Measurements from ENCODE around the gene L3HYPDH. TPM values are rescaled to one million over a fixed set of nuclear protein-coding genes. Genes with fewer than 3 reads are reported as not detected.
A peak's percentile ranks its signal among the peaks of the same experiment; 100 is the strongest.

L3HYPDH gene
- total and polyA plus RNA-seq, 2 of the 13 experiments (the other 11 are each of a cell fraction or from before 2014, with no cell fraction given) = 30.5 to 36.6 TPM

DNA sequence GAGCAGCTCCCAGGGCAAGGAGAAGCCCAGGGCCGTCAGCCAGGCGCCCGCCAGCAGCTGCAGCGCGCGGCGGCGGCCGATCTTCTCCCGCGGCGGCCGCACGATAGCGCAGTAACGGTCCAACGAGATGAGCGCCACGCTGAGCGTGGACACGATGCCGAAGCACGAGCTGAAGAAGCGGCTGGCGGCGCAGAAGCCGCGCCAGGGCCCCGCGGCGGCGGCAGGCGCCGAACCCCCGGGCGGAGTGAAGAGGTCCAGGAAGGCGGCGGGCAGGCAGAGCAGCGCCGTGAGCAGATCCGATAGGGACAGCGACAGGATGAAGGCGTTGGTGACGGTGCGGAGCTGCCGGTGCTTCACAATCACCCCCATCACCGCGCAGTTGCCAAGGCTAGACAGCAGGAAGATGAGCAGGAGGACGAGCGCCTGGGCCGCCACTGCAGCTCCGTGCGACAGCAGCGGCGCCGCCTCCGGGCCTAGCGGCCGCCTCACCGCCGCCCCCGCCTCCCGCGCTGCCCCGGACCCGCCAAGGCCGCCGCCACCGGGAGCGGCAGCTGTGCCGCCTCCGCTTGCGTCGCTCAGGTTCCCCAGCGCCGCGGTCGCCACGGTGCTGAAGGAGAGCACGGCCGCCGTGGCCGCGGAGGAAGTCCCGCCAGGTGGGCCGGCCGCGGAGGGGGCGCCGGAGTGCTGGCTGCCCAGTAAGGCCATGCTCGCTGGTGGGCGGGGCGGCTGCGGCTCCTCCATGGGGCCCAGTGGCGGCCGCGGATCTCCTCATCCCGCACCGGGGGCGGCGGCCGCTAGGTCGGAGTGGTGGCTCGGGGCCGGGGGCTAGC, 19.5 kb downstream of the L3HYPDH start (continued):
- TF ChIP-seq, protein P1, sequence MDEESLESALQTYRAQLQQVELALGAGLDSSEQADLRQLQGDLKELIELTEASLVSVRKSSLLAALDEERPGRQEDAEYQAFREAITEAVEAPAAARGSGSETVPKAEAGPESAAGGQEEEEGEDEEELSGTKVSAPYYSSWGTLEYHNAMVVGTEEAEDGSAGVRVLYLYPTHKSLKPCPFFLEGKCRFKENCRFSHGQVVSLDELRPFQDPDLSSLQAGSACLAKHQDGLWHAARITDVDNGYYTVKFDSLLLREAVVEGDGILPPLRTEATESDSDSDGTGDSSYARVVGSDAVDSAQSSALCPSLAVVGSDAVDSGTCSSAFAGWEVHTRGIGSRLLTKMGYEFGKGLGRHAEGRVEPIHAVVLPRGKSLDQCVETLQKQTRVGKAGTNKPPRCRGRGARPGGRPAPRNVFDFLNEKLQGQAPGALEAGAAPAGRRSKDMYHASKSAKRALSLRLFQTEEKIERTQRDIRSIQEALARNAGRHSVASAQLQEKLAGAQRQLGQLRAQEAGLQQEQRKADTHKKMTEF (CRISPR knock-in tag; IDR thresholded peaks at IDR 0.05) = no peak
- no peak for TF ChIP-seq ZNF629 (CRISPR knock-in tag; conservative IDR thresholded peaks at IDR 0.05)
- TF ChIP-seq, protein P2, sequence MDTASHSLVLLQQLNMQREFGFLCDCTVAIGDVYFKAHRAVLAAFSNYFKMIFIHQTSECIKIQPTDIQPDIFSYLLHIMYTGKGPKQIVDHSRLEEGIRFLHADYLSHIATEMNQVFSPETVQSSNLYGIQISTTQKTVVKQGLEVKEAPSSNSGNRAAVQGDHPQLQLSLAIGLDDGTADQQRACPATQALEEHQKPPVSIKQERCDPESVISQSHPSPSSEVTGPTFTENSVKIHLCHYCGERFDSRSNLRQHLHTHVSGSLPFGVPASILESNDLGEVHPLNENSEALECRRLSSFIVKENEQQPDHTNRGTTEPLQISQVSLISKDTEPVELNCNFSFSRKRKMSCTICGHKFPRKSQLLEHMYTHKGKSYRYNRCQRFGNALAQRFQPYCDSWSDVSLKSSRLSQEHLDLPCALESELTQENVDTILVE (CRISPR knock-in tag; IDR thresholded peaks at IDR 0.05) = no peak
- no peak for TF ChIP-seq ZBTB21 (CRISPR knock-in tag; IDR thresholded peaks at IDR 0.05)
- no peak for TF ChIP-seq HIVEP1 (CRISPR knock-in tag; IDR thresholded peaks at IDR 0.05)
- no peak for TF ChIP-seq TEAD2 (CRISPR knock-in tag; IDR thresholded peaks at IDR 0.05)
- no peak for TF ChIP-seq ZNF333 (CRISPR knock-in tag; IDR thresholded peaks at IDR 0.05; ENCODE audit: borderline replicate concordance)
- no peak for TF ChIP-seq DR1 (CRISPR knock-in tag; IDR thresholded peaks at IDR 0.05)
- TF ChIP-seq, protein P3, sequence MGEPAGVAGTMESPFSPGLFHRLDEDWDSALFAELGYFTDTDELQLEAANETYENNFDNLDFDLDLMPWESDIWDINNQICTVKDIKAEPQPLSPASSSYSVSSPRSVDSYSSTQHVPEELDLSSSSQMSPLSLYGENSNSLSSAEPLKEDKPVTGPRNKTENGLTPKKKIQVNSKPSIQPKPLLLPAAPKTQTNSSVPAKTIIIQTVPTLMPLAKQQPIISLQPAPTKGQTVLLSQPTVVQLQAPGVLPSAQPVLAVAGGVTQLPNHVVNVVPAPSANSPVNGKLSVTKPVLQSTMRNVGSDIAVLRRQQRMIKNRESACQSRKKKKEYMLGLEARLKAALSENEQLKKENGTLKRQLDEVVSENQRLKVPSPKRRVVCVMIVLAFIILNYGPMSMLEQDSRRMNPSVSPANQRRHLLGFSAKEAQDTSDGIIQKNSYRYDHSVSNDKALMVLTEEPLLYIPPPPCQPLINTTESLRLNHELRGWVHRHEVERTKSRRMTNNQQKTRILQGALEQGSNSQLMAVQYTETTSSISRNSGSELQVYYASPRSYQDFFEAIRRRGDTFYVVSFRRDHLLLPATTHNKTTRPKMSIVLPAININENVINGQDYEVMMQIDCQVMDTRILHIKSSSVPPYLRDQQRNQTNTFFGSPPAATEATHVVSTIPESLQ (CRISPR knock-in tag; conservative IDR thresholded peaks at IDR 0.05) = no peak
- TF ChIP-seq, protein P4, sequence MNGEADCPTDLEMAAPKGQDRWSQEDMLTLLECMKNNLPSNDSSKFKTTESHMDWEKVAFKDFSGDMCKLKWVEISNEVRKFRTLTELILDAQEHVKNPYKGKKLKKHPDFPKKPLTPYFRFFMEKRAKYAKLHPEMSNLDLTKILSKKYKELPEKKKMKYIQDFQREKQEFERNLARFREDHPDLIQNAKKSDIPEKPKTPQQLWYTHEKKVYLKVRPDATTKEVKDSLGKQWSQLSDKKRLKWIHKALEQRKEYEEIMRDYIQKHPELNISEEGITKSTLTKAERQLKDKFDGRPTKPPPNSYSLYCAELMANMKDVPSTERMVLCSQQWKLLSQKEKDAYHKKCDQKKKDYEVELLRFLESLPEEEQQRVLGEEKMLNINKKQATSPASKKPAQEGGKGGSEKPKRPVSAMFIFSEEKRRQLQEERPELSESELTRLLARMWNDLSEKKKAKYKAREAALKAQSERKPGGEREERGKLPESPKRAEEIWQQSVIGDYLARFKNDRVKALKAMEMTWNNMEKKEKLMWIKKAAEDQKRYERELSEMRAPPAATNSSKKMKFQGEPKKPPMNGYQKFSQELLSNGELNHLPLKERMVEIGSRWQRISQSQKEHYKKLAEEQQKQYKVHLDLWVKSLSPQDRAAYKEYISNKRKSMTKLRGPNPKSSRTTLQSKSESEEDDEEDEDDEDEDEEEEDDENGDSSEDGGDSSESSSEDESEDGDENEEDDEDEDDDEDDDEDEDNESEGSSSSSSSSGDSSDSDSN (CRISPR knock-in tag; IDR thresholded peaks at IDR 0.05) = peak; percentile 71; the same call in 1 of the 2 replicates
- TF ChIP-seq U2AF2 (IDR thresholded peaks at IDR 0.05; ENCODE audit: low read depth, low read length) = no peak
- no peak for TF ChIP-seq SYNCRIP (IDR thresholded peaks at IDR 0.05; ENCODE audit: insufficient read depth, low read depth, low read length)
- peak; percentile 29; the same call in 1 of the 2 replicates for TF ChIP-seq HOXD1 (CRISPR knock-in tag; IDR thresholded peaks at IDR 0.05)
- TF ChIP-seq HNRNPK (IDR thresholded peaks at IDR 0.05; ENCODE audit: low read depth, low read length, poor library complexity, severe bottlenecking) = no peak
- no peak for TF ChIP-seq RARA (CRISPR knock-in tag; IDR thresholded peaks at IDR 0.05)
- TF ChIP-seq, protein P5, sequence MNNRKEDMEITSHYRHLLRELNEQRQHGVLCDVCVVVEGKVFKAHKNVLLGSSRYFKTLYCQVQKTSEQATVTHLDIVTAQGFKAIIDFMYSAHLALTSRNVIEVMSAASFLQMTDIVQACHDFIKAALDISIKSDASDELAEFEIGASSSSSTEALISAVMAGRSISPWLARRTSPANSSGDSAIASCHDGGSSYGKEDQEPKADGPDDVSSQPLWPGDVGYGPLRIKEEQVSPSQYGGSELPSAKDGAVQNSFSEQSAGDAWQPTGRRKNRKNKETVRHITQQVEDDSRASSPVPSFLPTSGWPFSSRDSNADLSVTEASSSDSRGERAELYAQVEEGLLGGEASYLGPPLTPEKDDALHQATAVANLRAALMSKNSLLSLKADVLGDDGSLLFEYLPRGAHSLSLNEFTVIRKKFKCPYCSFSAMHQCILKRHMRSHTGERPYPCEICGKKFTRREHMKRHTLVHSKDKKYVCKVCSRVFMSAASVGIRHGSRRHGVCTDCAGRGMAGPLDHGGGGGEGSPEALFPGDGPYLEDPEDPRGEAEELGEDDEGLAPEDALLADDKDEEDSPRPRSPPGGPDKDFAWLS (CRISPR knock-in tag; IDR thresholded peaks at IDR 0.05; ENCODE audit: borderline replicate concordance) = no peak
- no peak for TF ChIP-seq ZNF577 (CRISPR knock-in tag; IDR thresholded peaks at IDR 0.05; ENCODE audit: borderline replicate concordance, low read depth)
- no peak for TF ChIP-seq POGZ (CRISPR knock-in tag; IDR thresholded peaks at IDR 0.05)
- TF ChIP-seq NR2F1 (CRISPR knock-in tag; IDR thresholded peaks at IDR 0.05) = no peak
- TF ChIP-seq AHR (CRISPR knock-in tag; IDR thresholded peaks at IDR 0.05) = no peak
- 0 out of 2 replicates have a peak, but pooled peaks have one; percentile 47 for TF ChIP-seq ZNF451 (CRISPR knock-in tag; IDR thresholded peaks at IDR 0.05)
